Breast epithelium (tissue), 4 donors: ENCODE results near the gene THSD4. TPM values are rescaled to one million over a fixed set of nuclear protein-coding genes. Genes with fewer than 3 reads are reported as not detected.

Source experiments
- DNase-seq, 2 donors: peaks; one replicate each; pipeline ENCODE4 v3.0.0-alpha.2; 2019; ENCODE audit warnings: low spot score in 2 of 2
- H3K27ac ChIP-seq, 2 donors: fragments of 200-600 bp; sonication (generic) in 1 of 2; one replicate each; pipeline ENCODE4 v1.5.1; 2016 to 2019; ENCODE audit warnings: mild to moderate bottlenecking in 1 of 2
- H3K27me3 ChIP-seq, 2 donors: fragments of 200-600 bp; sonication (generic) in 1 of 2; one replicate each; pipeline versions ENCODE4 v1.5.1 to v1.6.0; 2017 to 2019; ENCODE audit warnings: control low read depth in 1 of 2, mild to moderate bottlenecking in 1 of 2
- H3K36me3 ChIP-seq: fragments of 200-600 bp; one replicate; pipeline ENCODE4 v1.5.1; 2019
- H3K4me1 ChIP-seq, 2 donors: fragments of 200-600 bp; sonication (generic); one replicate each; pipeline ENCODE4 v1.5.1; 2016 to 2019; ENCODE audit warnings: control low read depth in 1 of 2
- H3K4me3 ChIP-seq, 3 donors: fragments of 200-600 bp; sonication (generic); 1 replicate in 2 of 3; 2 replicates in 1 of 3; pipeline ENCODE4 v1.5.1; 2016 to 2019; ENCODE audit warnings: mild to moderate bottlenecking in 3 of 3, moderate library complexity in 2 of 3
- H3K9me3 ChIP-seq, 2 donors: fragments of 200-600 bp; sonication (generic) in 1 of 2; one replicate each; pipeline ENCODE4 v1.5.1; 2016 to 2019; ENCODE audit warnings: control low read depth in 1 of 2
- POLR2A ChIP-seq: fragments of 450-650 bp; IDR thresholded peaks from one replicate; pipeline ENCODE4 v1.6.1; 2016; ENCODE audit warnings: antibody characterized with exemption, mild to moderate bottlenecking, moderate library complexity
- POLR2AphosphoS5 ChIP-seq, 3 donors: sonication (generic); formaldehyde crosslinking; IDR thresholded peaks; one replicate each; pipeline ENCODE4 v1.6.1; 2017; ENCODE audit warnings: antibody characterized with exemption in 3 of 3
- intact Hi-C: fragments of 100-400 bp; cut with DNase I; formaldehyde crosslinking; loops from one replicate; pipeline ENCODE4 v1.15.1; 2023; ENCODE audit warnings: low total_unique reads
- total RNA-seq, 3 donors: library from RNA; depleted of rRNA; stranded (reverse); fragments of >200 nt; gene quantifications; one replicate each; pipeline ENCODE4 v1.1.0, GENCODE V29; 2016
- TF ChIP-seq, protein P1 (sequence below), 3 donors: fragments of 450-650 bp; IDR thresholded peaks; one replicate each; pipeline ENCODE4 v1.5.1; 2016 to 2017; ENCODE audit warnings: antibody characterized with exemption in 3 of 3, mild to moderate bottlenecking in 3 of 3, moderate library complexity in 3 of 3

THSD4 gene
- total RNA-seq, 3 donors from 2014 or later, result 0.64 to 58.7 (median 41.3) TPM

GRCh38 chr15:71239592-71240364 lies 124.5 kb downstream of the THSD4 start:
- no peak overlapping the region for H3K4me3 ChIP-seq
- no peaks in the 10 kb centered on the region for H3K27me3 ChIP-seq
- TF ChIP-seq, protein P1, sequence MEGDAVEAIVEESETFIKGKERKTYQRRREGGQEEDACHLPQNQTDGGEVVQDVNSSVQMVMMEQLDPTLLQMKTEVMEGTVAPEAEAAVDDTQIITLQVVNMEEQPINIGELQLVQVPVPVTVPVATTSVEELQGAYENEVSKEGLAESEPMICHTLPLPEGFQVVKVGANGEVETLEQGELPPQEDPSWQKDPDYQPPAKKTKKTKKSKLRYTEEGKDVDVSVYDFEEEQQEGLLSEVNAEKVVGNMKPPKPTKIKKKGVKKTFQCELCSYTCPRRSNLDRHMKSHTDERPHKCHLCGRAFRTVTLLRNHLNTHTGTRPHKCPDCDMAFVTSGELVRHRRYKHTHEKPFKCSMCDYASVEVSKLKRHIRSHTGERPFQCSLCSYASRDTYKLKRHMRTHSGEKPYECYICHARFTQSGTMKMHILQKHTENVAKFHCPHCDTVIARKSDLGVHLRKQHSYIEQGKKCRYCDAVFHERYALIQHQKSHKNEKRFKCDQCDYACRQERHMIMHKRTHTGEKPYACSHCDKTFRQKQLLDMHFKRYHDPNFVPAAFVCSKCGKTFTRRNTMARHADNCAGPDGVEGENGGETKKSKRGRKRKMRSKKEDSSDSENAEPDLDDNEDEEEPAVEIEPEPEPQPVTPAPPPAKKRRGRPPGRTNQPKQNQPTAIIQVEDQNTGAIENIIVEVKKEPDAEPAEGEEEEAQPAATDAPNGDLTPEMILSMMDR (IDR thresholded peaks at IDR 0.05), result no peak
- no peak for TF ChIP-seq POLR2A
- intact Hi-C loops, result no loop called here
- no peak overlapping the region for H3K27ac ChIP-seq
- DNase-seq, result no peak
- H3K36me3 ChIP-seq, result no peaks in the 10 kb centered on the region
- H3K4me1 ChIP-seq, result no peaks in the 10 kb centered on the region
- no peaks in the 10 kb centered on the region for H3K9me3 ChIP-seq

DNA sequence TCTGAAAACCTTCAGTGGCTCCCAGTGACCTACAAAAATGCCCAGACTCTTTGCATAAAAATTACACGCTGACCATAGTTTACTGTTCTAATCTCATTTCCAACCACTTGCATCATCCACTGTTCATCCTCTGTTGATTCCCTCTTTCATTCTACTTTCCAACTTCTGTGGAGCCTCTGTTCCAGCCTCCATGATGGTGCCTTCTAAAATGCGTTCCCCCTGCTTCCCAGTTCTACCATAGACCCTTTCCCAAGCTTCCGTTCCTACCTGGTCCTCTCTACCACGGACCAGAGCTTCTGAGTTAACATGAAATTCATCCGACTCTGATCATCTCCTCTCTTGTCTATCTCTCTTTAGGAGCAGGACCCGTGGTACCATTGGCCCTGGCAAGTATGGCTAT lies 127.0 kb downstream of the THSD4 start:
- H3K27ac ChIP-seq, result no peak overlapping the region
- DNase-seq, result no peak
- no peak for TF ChIP-seq POLR2AphosphoS5 (IDR thresholded peaks at IDR 0.05)
- no peak for TF ChIP-seq POLR2A
- TF ChIP-seq, protein P1 (IDR thresholded peaks at IDR 0.05), result no peak
- no peaks in the 10 kb centered on the region for H3K9me3 ChIP-seq
- no peaks in the 10 kb centered on the region for H3K4me1 ChIP-seq
- no peak overlapping the region for H3K4me3 ChIP-seq
- intact Hi-C loops, result no loop called here
- H3K36me3 ChIP-seq, result no peaks in the 10 kb centered on the region
- no peaks in the 10 kb centered on the region for H3K27me3 ChIP-seq

DNA sequence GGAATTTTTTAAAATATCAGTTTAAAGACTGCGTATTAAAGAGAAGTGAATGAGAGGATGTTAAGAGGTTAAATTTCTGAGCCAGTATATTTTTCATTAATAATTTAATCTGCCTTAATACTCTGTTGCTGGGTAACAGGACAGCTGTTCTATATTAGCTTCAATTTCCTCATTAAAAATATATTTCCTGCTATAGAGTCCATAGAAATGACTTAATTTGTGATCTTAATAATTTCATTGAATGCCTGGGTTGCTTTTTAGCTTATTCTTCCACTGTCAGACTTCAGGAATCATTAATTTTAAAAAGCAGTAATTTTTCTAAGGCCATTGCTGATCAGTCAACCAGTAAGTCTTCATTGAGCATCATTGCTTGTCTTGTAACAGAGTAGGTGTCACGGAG lies 129.0 kb downstream of the THSD4 start:
- Histone ChIP-seq H3K4me1 (no peaks in the 10 kb centered on the region), H3K36me3 (no peaks in the 10 kb centered on the region), H3K9me3 (no peaks in the 10 kb centered on the region), H3K27ac (no peak overlapping the region), H3K27me3 (no peaks in the 10 kb centered on the region), H3K4me3 (no peak overlapping the region)
- TF ChIP-seq POLR2A (no peak), POLR2AphosphoS5 (IDR thresholded peaks at IDR 0.05) (no peak)
- TF ChIP-seq, protein P1 (IDR thresholded peaks at IDR 0.05), result no peak
- DNase-seq, result no peak
- intact Hi-C loops, result no loop called here

DNA sequence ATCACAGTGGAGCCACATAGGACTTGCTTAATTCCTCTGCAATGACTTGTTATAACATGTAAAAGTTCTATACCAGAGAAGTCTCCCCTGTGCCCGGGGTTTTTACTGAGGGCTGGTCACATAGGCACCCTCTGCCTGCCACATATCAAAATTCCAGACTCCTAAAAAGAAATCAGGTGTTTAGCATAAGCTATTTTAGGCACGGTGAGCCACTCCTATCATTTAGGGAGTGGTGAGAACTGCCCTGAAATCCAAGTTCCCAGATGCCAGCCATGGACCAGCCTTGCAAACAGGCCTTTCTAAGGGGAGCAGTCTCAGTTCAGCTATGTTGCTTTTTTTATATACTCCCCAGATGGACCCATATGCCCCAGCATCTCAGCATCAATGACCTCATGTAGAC lies 130.3 kb downstream of the THSD4 start:
- Histone ChIP-seq H3K27ac (no peak overlapping the region), H3K4me3 (no peak overlapping the region), H3K9me3 (no peaks in the 10 kb centered on the region), H3K27me3 (no peaks in the 10 kb centered on the region), H3K36me3 (no peaks in the 10 kb centered on the region), H3K4me1 (no peaks in the 10 kb centered on the region)
- TF ChIP-seq, protein P1 (IDR thresholded peaks at IDR 0.05), result no peak
- TF ChIP-seq POLR2A (no peak), POLR2AphosphoS5 (IDR thresholded peaks at IDR 0.05) (no peak)
- DNase-seq, result no peak
- intact Hi-C loops, result no loop called here

DNA sequence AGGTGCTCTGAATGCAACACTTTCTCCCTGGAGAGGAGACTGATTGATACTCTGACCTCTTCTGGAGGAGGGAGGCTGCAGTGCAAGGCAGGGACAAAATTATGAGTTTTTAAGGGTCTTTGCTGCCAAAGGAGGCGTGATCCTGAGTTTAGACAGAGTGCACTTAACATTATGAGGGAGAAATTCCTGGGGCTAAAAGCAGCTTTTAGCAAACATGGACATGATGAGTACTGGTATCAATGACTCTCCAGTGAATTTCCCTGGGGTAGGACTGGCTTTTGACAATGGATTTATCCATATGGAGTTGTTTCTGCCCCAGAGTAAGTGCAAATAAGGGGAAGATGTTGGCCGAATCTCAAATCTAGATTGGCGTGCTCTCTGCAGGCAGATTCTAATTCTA lies 133.1 kb downstream of the THSD4 start:
- H3K4me3 ChIP-seq, result no peak overlapping the region
- H3K27me3 ChIP-seq, result no peaks in the 10 kb centered on the region
- no peaks in the 10 kb centered on the region for H3K9me3 ChIP-seq
- no peaks in the 10 kb centered on the region for H3K36me3 ChIP-seq
- intact Hi-C loops, result no loop called here
- TF ChIP-seq POLR2A, result no peak
- TF ChIP-seq, protein P1 (IDR thresholded peaks at IDR 0.05), result no peak
- TF ChIP-seq POLR2AphosphoS5 (IDR thresholded peaks at IDR 0.05), result no peak
- no peak for DNase-seq
- no peak overlapping the region for H3K27ac ChIP-seq
- H3K4me1 ChIP-seq, result no peaks in the 10 kb centered on the region
